Stimulated activated CD8-positive, alpha-beta memory T cell treated with anti-CD3 and anti-CD28 coated beads, Interleukin-15, amount 100 ng/mL, for 1 hour (primary cell): ENCODE measurements around the gene ZNF418.
"Not testable (repeated sequence)": the region's sequence is repeated elsewhere in the genome, so short reads cannot be mapped to it uniquely, and the experiment has no call there.

ENCODE experiments used
- DNase-seq: peaks from one replicate; pipeline ENCODE4 v3.0.0-alpha.2; 2020; ENCODE audit warnings: low read depth

The ZNF418 gene

DNA sequence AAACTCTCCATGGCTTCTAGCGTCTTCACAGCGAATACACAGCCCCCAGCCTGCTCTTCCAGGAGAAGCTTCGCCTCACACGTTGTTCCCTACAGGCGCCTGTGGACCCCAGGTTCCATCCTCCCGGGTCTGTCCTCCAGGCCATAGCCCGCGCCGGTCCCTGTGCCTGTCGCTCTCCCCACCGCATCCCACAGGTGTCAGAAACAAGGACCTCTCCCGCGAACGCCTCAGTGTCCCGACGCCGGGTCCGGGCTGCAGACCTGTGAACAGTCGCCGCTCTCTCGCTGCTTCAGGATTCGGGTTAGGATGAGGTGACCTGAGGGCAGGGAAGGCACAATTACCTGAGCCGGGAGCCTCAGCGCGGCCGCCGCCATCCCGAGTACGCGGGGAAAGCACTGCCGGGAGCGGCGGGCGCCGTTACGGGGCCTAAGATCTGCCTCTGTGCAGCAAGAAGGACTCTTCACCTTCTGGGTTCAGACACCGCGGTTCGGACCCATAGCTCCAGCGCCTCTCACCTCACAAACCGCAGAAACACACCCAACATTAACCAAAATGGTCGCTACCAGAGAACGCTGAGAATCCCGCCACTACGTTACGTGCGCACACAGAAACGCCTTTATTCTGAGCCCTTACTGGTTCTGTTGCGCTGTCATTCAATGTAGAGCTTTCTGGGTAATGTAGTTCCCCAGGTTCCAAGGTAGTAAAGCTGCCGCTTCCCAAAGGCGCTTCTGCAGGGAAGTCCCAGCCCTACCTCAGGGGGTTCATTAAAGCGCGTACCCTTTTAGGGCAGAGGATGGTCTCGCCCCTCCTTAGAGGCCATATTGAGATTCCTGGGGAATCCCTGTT lies at the start of gene ZNF418:
TSS of gene ZNF418 (minus strand) at position 583 of the 846 bp plus-strand sequence. CDS start 1,580 bp downstream, outside the sequence.
- no peak for DNase-seq

DNA sequence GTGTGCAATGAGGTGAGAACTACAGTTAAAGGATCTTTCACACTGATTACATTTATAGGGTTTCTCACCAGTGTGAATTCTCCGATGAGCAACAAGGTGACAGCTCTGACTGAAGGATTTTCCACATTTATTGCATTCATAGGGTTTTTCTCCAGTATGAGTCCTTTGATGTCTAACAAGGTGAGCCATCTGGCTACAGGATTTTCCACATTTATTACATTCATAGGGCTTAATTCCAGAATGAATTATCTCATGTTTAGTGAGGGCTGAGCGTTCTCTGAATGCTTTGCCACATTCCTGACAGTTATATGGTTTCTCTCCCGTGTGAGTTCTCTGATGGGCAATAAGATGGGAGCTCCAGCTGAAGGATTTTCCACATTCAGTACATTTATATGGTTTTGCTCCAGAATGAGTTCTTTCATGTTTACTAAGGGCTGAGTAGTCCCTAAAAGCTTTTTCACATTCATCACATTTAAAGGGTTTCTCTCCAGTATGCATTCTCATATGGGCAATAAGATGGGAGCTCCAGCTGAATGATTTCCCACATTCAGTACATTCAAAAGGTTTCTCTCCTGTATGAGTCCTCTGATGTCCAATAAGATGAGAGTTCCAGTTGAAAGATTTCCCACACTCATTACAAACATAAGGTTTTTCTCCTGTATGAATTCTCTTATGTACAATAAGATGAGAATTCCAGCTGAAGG lies 43.5 kb upstream of the ZNF418 start:
- no peak for DNase-seq

DNA sequence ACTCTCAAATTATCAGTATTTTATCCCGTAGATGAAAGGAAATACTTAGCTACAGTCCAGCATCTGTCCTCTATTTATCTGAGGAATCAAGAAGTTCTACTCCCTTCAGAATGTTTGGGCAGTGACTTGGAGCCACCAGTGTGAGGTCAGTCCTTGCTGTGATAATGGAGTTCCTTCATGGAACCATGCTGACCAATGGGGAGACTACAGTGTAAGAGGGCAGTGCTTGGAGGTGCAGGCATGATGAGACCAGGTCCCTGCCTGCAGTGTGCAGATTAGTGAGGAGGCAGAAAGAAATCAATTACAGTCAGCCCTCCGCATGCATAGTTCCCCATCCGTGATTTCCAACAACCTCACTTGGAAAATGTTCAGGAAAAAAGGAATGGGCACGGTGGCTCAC lies 39.2 kb upstream of the ZNF418 start, which contains the start of gene C19orf18:
TSS of gene C19orf18 (minus strand) at position 101 of the 400 bp plus-strand sequence. CDS start 102 bp downstream, outside the sequence.
- DNase-seq: no peak

DNA sequence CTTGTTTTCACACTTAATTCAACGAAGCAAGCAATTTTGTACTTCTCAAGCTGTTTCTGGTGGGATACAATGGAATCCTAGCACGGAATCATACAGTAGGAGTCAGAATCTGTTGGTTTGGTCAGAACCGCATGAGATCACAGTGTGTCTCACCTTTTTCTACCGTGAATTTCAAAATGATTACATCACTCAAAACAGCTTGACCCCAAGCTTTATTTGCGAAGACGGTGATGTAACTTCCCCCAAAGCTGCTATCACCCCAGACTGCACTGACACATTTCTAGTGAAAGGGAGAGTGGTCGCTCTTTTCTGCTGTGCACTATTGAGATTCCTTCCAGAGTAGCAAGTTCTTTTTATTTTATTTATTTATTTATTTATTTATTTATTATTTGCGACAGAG lies 29.6 kb upstream of the ZNF418 start:
- DNase-seq: no peak

DNA sequence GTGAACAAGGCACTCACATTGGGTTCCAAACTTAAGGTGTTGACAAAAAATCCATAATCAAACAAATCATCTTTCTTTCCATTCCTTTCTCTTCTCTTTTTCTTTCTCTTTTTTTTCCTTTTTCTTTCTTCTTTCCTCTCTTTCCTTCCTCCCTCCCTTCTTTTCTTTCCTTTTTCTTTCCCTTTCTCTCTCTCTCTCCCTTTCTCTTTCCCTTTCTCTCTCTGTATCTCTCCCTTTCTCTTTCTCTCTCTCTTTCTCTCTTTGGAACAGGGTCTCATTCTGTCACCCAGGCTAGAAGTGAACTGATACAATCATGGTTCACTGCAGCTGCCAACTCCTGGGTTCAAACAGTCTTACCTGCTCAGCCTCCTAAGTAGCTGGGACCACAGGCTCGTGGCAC lies 26.6 kb upstream of the ZNF418 start:
- no peak for DNase-seq

DNA sequence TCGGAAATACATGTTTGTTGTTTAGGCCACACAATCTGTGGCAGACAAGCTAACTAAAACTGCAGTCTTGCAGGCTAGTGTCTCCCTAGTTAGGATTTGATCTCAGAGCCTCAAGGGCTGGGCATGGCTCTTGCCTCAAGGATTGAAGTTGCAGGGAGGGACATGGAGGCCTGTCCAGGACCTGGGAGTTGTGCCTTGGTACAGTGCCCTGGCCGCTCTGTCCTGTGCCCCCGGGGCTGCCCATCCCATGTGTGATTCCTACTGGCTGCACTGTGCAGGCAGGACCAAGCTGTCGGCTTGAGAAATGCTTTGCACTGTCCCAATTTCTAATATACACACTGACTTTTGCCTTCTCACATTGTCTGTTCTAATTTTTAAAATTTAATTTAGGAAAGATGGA lies 19.8 kb upstream of the ZNF418 start:
- DNase-seq: no peak

DNA sequence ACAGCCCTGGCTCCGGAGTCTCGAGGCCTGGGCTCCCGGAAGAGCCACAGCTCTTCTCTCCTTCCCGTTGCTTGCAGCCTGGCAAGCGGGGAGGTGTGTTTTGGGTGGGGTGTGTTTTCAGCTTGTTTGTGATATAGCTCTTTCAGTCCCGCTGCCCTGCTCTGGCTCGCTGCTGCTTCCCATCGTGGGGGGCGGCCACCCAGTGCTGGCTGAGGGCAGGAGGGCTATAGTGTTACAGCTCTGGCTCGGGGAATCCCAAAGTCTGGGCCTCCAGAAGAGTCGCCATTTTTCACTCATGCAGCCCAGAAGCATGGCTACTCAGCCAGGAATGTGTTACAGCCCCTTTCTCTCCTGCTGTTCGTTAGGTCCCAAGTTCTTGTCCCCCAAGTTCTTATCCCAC lies 14.5 kb upstream of the ZNF418 start:
- DNase-seq: no peak

DNA sequence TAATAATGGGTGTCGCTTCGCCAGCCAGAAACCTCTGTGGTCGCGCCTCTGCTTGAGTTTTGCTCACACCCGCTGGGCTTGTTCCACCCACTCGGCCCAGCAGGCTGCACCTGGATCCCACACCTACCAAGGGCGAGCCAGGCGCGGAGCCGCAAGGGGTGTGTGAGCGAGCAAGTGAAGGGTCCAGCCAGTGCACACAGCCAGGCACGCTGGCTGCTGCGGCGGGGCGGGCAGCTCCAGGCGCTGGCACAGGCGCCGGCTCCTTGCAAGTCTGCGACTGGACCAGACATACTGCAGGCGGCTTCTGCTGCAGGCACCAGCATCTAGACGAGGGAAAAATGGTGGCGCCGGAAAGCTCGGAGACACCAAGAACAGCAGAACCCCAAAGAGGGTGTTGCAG lies 14.1 kb upstream of the ZNF418 start:
- no peak for DNase-seq

DNA sequence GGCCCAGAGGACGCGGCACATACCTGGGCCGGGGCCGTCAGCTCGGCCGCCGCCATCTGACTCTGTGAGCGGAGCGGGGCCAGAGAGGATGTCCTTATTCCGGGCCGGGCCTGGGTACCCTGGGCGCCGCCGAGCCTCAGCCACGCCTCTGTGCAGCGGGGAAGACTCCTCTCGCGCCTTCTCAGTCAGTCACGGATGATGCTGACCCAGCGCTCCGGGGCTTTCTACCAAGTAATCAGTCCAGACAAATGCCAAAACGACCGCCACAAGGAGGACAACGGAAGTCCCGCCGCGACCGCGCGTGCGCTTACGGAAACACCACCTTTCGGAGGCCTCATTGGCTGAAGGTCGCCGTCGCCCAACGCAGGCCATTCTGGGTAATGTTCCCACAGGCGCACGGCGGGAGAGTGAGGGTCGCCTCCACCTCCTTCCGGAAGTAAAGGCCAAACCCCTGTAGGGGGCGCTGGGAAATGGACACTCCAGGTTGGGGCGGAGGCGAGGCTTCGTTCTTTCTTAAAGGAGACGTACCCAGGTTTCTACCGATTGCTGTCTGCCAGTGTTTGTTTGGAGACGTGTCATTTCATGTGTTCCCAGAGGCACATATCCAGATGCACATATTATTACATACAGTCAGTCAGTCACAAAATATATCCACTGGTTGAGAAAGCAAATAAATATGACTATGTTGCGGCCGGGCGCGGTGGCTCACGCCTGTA lies 12.4 kb upstream of the ZNF418 start, which contains the start of gene ZNF256:
TSS of gene ZNF256 (minus strand) at position 288 of the 716 bp plus-strand sequence. CDS start at position 56, 232 bp downstream.
- DNase-seq: peak; percentile 71

DNA sequence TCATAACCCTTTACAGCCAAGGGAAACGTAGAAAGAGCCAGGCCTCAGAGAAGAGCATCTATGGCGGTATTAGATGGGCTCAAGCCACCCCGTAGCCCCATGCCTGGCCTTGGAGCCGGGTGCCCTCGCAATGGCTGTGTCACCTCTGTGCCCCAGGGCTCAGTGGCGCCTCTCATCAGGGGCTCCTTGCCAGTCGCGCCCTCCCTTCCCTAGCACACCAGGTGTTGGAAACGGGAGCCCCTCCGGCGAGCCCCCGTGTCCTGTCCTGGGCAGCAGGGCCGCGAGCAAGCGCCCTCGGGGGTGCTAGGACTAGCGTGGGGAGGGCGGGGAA lies 11.9 kb upstream of the ZNF418 start:
- no peak for DNase-seq

DNA sequence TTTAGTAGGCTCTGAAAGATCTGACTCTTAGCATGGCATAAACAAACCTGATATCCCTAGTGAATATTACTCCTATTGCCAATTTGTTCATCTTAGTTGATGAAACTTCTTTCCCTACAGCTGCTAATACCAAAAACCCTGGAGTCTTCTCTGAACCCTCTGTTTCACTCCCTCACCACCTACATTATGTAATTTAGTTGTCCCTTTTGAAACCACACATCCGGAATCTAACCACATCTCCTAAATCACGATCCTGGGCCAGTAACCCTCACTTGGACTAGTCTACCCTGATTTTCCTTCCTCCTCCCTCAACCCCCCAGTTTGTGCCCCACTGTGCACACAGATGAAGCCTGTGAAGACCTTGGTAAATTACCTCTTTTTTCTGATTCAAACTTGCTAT lies 11.1 kb upstream of the ZNF418 start:
- DNase-seq: no peak

DNA sequence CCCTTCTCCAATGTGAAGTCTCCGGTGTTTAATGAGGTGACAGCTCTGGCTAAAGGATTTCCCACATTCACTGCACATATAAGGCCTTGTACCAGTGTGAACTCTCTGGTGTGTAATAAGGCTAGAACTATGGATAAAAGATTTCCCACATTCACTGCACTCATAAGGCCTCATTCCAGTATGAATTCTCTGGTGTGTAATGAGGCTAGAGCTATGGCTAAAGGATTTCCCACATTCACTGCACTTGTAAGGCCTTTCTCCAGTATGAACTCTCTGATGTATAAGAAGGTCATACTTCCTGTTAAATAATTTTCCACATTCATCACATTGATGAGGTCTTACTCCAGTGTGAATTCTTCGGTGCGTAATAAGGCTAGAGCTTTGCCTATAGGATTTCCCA lies 6.4 kb upstream of the ZNF418 start:
- no peak for DNase-seq

DNA sequence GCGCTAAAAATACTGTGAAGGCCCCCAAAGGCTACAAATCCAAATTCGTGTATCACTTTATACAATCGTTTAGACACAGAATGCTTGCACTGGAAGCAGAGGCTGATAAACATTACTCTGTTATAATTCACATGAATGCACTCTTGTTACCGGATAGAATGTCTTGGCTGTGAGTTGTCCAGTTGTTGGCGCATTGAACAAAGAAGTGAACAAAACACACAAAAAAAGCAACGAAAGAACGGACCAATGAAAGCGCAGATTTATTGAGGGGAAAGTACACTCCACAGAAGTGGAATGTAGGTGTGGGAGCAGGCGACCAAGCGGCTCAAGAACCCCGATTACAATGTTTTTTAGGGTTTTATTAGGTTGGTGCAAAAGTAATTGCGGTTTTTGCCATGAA lies 529 bp upstream of the ZNF418 start:
- no peak for DNase-seq

DNA sequence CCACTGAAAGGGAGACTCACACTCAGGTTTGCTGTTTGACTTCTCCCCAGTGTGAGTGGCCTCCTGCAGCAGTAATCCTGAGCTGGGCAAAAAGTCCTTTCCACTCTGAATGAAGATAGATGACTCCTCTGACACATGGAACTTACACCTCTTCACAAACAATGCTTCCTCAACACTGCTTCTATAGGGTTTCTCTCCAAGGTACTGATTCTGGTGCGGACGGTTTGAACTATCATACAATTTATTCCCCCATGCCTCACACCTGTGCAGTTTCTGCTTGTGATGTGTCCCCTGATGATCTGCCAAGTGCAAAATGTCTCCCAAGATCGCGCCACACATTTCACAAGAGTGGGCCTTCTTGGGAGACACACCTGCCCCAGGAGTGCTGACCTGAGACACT lies 7.6 kb downstream of the ZNF418 start:
- DNase-seq: no peak

DNA sequence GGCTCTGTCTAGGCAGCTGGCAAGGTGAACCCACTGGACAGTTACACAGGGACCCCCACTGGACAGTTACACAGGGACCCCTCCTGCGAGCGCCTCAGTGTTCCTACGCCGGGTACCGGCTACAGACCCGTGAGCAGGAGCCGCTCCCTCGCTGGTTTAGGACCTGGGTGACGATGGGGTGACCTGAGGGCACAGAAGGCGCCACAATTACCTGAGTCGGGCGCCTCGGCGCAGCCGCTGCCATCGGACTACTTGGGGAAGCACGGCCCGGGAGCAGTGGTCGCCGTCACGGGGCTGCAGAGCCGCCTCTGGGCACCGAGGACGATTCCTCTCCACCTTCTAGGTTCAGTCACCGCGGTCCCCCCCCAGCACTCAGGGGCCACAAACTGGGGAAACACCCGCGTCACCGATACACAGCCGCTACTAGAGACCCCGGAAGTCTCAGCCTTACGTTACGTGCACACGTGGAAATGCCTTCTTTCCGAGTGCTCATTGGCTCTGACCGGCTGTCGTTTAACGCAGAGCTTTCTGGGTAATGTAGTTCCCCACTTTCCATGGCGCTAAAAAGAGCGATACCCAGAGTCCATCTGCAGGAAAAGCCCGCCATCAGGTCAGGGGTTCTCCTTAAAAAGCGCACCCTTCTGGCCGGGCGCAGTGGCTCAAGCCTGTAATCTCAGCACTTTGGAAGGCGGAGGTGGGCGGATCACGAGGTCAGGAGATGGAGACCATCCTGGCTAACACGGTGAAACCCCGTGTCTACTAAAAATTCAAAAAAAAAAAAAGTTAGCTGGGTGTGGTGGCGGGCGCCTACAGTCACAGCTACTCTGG lies 18.8 kb downstream of the ZNF418 start, which contains the start of gene ZNF417:
TSS of gene ZNF417 (minus strand) at position 425 of the 828 bp plus-strand sequence. CDS start at position 244, 181 bp downstream.
- peak; percentile 69 for DNase-seq

DNA sequence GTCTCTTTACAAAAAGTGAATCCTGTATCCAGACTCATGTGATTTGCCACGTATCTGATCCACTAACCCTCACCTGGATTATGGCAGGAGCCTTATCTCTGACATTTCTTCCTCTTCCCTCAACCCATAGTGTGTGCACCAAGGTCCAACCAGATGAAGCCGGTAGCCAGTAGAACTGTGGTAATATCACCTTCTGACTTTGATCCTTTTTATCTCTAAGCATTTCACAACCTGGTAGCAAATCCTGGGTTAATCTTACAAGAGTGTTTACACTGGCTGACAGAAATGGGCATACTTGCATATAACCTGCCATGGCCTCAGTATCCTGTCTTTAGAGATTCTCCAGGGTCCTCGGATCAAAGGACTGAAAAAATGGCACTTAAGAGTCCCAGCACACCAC lies 20.7 kb downstream of the ZNF418 start:
- DNase-seq: no peak

DNA sequence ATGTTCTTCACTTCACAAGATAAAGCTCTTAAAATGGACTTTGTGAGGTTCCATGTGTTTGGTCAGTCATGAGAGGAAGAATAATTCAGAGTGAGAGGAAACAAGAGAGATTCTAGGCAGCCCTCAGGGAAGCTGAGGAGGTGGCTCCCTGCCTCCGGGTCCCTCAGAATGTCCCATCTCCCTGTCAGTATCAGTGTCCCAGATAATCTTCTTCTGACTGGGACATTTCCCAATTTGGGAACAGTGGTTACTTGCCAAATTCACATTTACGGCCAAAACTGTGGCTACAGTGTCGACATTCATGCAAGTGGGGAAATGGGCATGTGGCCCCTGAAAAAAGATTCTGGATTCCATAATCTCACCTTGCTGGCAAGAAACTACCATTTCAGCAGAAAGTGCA lies 27.8 kb downstream of the ZNF418 start:
- DNase-seq: no peak

DNA sequence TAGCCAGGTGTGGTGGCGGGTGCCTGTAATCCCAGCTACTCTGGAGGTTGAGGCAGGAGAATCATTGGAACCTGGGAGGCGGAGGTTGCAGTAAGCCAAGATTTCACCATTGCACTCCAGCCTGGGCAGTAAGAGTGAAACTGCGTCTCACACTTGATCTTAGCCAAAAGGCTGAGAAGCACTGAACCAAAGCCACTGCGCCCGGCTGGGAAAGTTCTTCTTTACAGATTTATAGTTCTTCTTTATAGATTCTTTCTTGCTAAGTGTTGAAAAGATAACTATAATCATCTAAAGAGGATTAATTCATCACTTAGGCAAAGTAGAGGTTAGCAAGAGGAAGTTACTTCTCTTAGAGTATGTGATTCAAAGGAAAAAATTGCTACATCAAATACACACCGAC lies 29.9 kb downstream of the ZNF418 start:
- no peak for DNase-seq

DNA sequence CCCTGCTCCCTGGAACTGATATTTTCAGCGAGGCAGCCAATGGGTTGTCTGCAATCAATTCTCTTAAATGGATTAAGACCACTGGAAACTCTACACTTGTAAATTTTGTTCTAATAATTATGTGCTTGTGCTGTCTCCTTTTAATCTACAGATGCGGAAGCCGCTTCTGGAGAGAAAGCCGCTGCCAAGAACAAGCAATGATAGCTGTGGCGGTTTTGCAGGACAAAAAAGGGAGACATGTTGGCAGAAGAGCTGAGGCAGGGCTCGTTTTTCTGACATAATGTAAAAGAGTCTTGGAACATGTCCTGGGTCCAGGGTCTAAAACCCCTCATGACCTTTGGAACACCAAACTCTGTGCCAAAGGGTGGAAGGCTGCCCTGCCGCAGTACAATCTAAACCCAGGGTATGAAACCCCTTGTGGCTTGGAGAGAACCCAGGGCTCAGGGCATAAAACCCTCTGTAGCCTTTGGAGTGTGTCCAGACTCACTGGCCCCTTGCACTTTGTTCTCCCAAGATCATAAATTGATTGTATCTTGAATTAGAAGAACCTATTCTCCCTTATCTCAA lies 31.5 kb downstream of the ZNF418 start:
- DNase-seq: no peak

DNA sequence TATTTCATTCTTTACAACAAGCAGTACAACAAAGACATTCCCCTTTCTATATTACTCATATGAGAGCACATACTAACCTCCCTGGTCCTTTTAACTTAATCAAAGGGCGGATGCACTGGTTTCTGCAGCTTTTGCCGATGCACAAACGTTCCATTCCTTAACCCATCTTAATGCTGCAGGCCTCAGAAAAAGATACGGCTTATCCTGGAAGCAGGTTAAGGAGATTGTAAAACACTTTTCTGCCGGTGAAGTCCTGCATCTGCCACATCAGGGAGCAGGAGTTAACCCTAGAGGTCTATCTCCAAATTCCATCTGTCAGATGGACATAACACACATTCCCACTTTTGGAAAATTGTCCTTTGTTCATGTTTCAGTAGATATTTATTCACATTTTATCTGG lies 34.9 kb downstream of the ZNF418 start:
- no peak for DNase-seq

DNA sequence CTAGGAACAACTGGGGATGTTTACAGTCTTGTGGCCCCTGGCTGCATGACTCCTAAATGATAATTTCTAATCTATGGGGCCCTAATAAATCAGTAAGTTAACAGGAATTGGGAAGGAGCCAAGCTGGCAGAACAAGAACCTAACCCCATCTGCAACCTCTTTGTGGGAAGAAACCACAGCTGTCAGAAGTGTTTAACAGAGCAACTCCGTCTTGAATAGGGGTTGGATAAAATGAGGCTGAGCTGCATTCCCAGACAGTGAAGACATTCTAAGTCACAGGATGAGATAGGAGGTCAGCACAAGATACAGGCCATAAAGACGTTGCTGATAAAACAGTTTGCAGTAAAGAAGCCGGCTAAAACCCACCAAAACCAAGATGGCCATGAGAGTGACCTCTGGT lies 44.5 kb downstream of the ZNF418 start:
- not testable (repeated sequence) for DNase-seq
